ENCODE data around the gene AHCTF1. TPM values are rescaled to one million over a fixed set of nuclear protein-coding genes. Genes with fewer than 3 reads are reported as not detected.

AHCTF1 gene
- total and polyA plus RNA-seq, 4 donors = 4.2 to 17.5 (median 10.6) TPM

- DNase-seq (ENCODE audit: low spot score) = no peak
- TF ChIP-seq JUND (IDR thresholded peaks at IDR 0.05) = no peak
- TF ChIP-seq CTCF (IDR thresholded peaks at IDR 0.05; ENCODE audit: low read depth, low read length, missing input control) = no peak
- no peak for TF ChIP-seq FOXA1 (IDR thresholded peaks at IDR 0.05)
- TF ChIP-seq EGR1 (IDR thresholded peaks at IDR 0.05; ENCODE audit: low read depth in 2 of 2) = no peak
- TF ChIP-seq RXRA (IDR thresholded peaks at IDR 0.05) = no peak
- TF ChIP-seq ZBTB33 (IDR thresholded peaks at IDR 0.05) = no peak
- TF ChIP-seq GABPA (IDR thresholded peaks at IDR 0.05 in 1 of 2, conservative IDR thresholded peaks at IDR 0.05 in 1 of 2) = no peak
- TF ChIP-seq HNF4G (IDR thresholded peaks at IDR 0.05) = no peak
- no peak for TF ChIP-seq ATF3 (IDR thresholded peaks at IDR 0.05)
- no peak for TF ChIP-seq FOXA2 (IDR thresholded peaks at IDR 0.05)
- TF ChIP-seq HNF4A (conservative IDR thresholded peaks at IDR 0.05) = no peak
- TF ChIP-seq MAX (IDR thresholded peaks at IDR 0.05) = no peak
- no peak for TF ChIP-seq SP1 (IDR thresholded peaks at IDR 0.05)
- Histone ChIP-seq H3K36me3 (ENCODE audit: control insufficient read depth in 4 of 4, insufficient read depth in 3 of 4, low read depth in 1 of 4, low read length in 3 of 4) (peaks cover 0 to 11% (median 8%) of the 10 kb centered on the region in 4 donors), H3K4me3 (ENCODE audit: low read depth in 1 of 3, low read length in 3 of 3) (no peak overlapping the region), H3K9ac (ENCODE audit: low read depth in 1 of 2, low read length in 2 of 2) (no peak overlapping the region), H3K27ac (ENCODE audit: low read depth in 1 of 2, low read length in 2 of 2) (no peak overlapping the region), H3K27me3 (ENCODE audit: control insufficient read depth in 4 of 4, insufficient read depth in 4 of 4, low read length in 3 of 4) (no peaks in the 10 kb centered on the region), H3K4me1 (ENCODE audit: control insufficient read depth in 4 of 4, insufficient read depth in 4 of 4, low read length in 3 of 4) (no peaks in the 10 kb centered on the region), H3K9me3 (ENCODE audit: control insufficient read depth in 4 of 4, low read length in 3 of 4) (no peaks in the 10 kb centered on the region)
- 92% methylated on average over 2 of the region's 2 CpGs for WGBS
Observed at GRCh38 chr1:246838118-246838456, 93.7 kb downstream of the AHCTF1 start.

- no peaks in the 10 kb centered on the region for H3K9me3 ChIP-seq (ENCODE audit: control insufficient read depth in 4 of 4, low read length in 3 of 4)
- no peaks in the 10 kb centered on the region for H3K27me3 ChIP-seq (ENCODE audit: control insufficient read depth in 4 of 4, insufficient read depth in 4 of 4, low read length in 3 of 4)
- H3K36me3 ChIP-seq (ENCODE audit: control insufficient read depth in 4 of 4, insufficient read depth in 3 of 4, low read depth in 1 of 4, low read length in 3 of 4) = peaks cover 0 to 9% (median 6%) of the 10 kb centered on the region in 4 donors
- H3K4me3 ChIP-seq (ENCODE audit: low read depth in 1 of 3, low read length in 3 of 3) = no peak overlapping the region
- H3K27ac ChIP-seq (ENCODE audit: low read depth in 1 of 2, low read length in 2 of 2) = no peak overlapping the region
- H3K4me1 ChIP-seq (ENCODE audit: control insufficient read depth in 4 of 4, insufficient read depth in 4 of 4, low read length in 3 of 4) = no peaks in the 10 kb centered on the region
- 95% methylated on average over 9 of the region's 9 CpGs for WGBS
- no peak overlapping the region for H3K9ac ChIP-seq (ENCODE audit: low read depth in 1 of 2, low read length in 2 of 2)
- no peak for TF ChIP-seq HNF4G (IDR thresholded peaks at IDR 0.05)
- TF ChIP-seq ZBTB33 (IDR thresholded peaks at IDR 0.05) = no peak
- TF ChIP-seq FOXA1 (IDR thresholded peaks at IDR 0.05) = no peak
- TF ChIP-seq HNF4A (conservative IDR thresholded peaks at IDR 0.05) = no peak
- TF ChIP-seq SP1 (IDR thresholded peaks at IDR 0.05) = no peak
- TF ChIP-seq EGR1 (IDR thresholded peaks at IDR 0.05; ENCODE audit: low read depth in 2 of 2) = no peak
- TF ChIP-seq FOXA2 (IDR thresholded peaks at IDR 0.05) = no peak
- TF ChIP-seq TAF1 (conservative IDR thresholded peaks at IDR 0.05) = no peak
- TF ChIP-seq RXRA (IDR thresholded peaks at IDR 0.05) = no peak
- TF ChIP-seq YY1 (IDR thresholded peaks at IDR 0.05) = no peak
- TF ChIP-seq GABPA (IDR thresholded peaks at IDR 0.05 in 1 of 2, conservative IDR thresholded peaks at IDR 0.05 in 1 of 2) = no peak
- TF ChIP-seq REST (IDR thresholded peaks at IDR 0.05) = no peak
- DNase-seq (ENCODE audit: low spot score) = no peak
Observed at GRCh38 chr1:246837418-246838117, 94.2 kb downstream of the AHCTF1 start.
